ENCODE measurements around the gene CDH22. TPM values are rescaled to one million over a fixed set of nuclear protein-coding genes. Genes with fewer than 3 reads are reported as not detected.

The CDH22 gene
- total and polyA plus RNA-seq, 2 donors = 0.04 to 0.21 TPM

DNA sequence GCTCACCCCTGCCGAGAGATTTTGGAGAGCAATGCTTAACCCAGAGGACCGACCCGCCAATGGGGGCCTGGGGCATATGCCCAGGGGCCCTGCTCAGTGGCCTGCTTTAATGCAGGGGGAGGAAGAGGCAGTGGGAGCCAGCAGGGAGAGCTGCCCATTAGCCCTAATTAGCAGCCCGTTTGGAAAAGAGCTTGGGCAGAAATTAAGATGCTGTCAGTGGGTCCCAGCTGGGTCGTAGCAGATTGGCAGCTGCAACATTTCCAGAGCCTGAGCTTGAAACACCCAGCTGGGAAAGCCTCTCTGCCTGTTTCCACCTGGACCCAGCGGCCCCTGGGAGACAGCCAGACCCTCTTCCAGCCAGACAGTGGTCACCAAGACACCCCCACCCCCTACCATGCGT lies 150.7 kb downstream of the CDH22 start:
- Histone ChIP-seq H3K4me3 (ENCODE audit: low read depth, low read length) (no peak overlapping the region), H3K4me1 (ENCODE audit: insufficient read depth) (no peaks in the 10 kb centered on the region), H3K36me3 (ENCODE audit: insufficient read depth) (no peaks in the 10 kb centered on the region), H3K27ac (ENCODE audit: low read depth) (no peak overlapping the region)
- DNase-seq (ENCODE audit: extremely low spot score) = no peak
- 41% methylated on average over 7 of the region's 7 CpGs for WGBS

- Histone ChIP-seq H3K27ac (ENCODE audit: low read depth) (no peak overlapping the region), H3K36me3 (ENCODE audit: insufficient read depth) (no peaks in the 10 kb centered on the region), H3K4me1 (ENCODE audit: insufficient read depth) (no peaks in the 10 kb centered on the region), H3K4me3 (ENCODE audit: low read depth, low read length) (no peak overlapping the region)
- WGBS = 66% methylated on average over 6 of the region's 6 CpGs
- no peak for DNase-seq (ENCODE audit: extremely low spot score)
Observed at GRCh38 chr20:46157076-46157592, 151.2 kb downstream of the CDH22 start.

GRCh38 chr20:46156065-46156464 lies 152.2 kb downstream of the CDH22 start:
- 46% methylated on average over 8 of the region's 8 CpGs for WGBS
- no peak for DNase-seq (ENCODE audit: extremely low spot score)
- no peaks in the 10 kb centered on the region for H3K36me3 ChIP-seq (ENCODE audit: insufficient read depth)

GRCh38 chr20:46154796-46155195 lies 153.5 kb downstream of the CDH22 start:
- Histone ChIP-seq H3K36me3 (ENCODE audit: insufficient read depth) (no peaks in the 10 kb centered on the region), H3K4me1 (ENCODE audit: insufficient read depth) (no peaks in the 10 kb centered on the region), H3K27ac (ENCODE audit: low read depth) (no peak overlapping the region), H3K4me3 (ENCODE audit: low read depth, low read length) (no peak overlapping the region)
- DNase-seq (ENCODE audit: extremely low spot score) = no peak
- 81% methylated on average over 2 of the region's 2 CpGs for WGBS

More at GRCh38 chr20:46156065-46156464, 152.2 kb downstream of the CDH22 start:
- no peak overlapping the region for H3K27ac ChIP-seq (ENCODE audit: low read depth)
- H3K4me1 ChIP-seq (ENCODE audit: insufficient read depth) = no peaks in the 10 kb centered on the region
- no peak overlapping the region for H3K4me3 ChIP-seq (ENCODE audit: low read depth, low read length)

- DNase-seq (ENCODE audit: extremely low spot score) = no peak
- 75% methylated on average over 5 of the region's 5 CpGs for WGBS
- H3K27ac ChIP-seq (ENCODE audit: low read depth) = no peak overlapping the region
- H3K36me3 ChIP-seq (ENCODE audit: insufficient read depth) = no peaks in the 10 kb centered on the region
- H3K4me1 ChIP-seq (ENCODE audit: insufficient read depth) = no peaks in the 10 kb centered on the region
- no peak overlapping the region for H3K4me3 ChIP-seq (ENCODE audit: low read depth, low read length)
Observed at GRCh38 chr20:46154305-46154704, 154.0 kb downstream of the CDH22 start.

DNA sequence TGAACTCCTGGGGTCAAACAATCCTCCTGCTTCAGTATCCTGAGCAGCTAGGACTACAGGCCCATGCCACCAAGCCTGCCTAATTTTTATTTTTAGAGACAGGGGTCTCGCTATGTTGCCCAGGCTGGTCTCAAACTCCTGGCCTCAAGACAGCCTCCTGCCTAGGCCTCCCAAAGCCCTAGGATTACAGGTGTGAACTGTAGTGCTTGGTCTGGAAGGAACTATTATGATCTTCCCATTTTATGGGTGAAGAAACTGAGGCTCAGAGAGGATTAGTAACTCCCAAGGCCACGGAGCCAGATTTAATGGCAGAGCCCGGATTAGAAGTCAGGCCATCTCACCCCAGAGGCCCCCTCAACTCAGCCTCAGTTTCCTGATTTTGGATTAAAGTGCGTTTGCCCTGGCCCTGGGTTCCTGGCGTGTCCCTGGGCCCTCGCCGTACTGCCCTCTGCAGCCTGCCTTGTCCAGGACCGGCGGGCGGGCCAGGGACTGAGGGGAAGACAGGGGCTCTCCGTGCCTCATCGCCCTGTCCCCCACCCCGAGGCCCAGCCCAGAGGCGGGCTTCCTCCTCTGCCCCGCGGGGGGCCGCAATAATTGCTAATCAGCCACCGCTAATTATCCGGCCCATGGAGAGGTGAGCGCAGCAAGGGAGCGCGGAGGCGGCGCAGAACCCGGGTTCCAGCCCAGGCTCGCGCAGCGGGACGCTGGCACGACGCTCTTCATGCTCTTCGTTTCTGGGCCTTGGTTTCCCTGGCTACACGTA lies 155.3 kb downstream of the CDH22 start:
- no peaks in the 10 kb centered on the region for H3K4me1 ChIP-seq (ENCODE audit: insufficient read depth)
- DNase-seq (ENCODE audit: extremely low spot score) = no peak
- H3K4me3 ChIP-seq (ENCODE audit: low read depth, low read length) = no peak overlapping the region
- WGBS = 58% methylated on average over 33 of the region's 33 CpGs
- H3K36me3 ChIP-seq (ENCODE audit: insufficient read depth) = no peaks in the 10 kb centered on the region
- no peak overlapping the region for H3K27ac ChIP-seq (ENCODE audit: low read depth)

- Histone ChIP-seq H3K4me1 (ENCODE audit: insufficient read depth) (no peaks in the 10 kb centered on the region), H3K36me3 (ENCODE audit: insufficient read depth) (no peaks in the 10 kb centered on the region), H3K4me3 (ENCODE audit: low read depth, low read length) (no peak overlapping the region), H3K27ac (ENCODE audit: low read depth) (no peak overlapping the region)
- 73% methylated on average over 7 of the region's 7 CpGs for WGBS
- DNase-seq (ENCODE audit: extremely low spot score) = no peak
Observed at GRCh38 chr20:46151936-46152335, 156.4 kb downstream of the CDH22 start.

DNA sequence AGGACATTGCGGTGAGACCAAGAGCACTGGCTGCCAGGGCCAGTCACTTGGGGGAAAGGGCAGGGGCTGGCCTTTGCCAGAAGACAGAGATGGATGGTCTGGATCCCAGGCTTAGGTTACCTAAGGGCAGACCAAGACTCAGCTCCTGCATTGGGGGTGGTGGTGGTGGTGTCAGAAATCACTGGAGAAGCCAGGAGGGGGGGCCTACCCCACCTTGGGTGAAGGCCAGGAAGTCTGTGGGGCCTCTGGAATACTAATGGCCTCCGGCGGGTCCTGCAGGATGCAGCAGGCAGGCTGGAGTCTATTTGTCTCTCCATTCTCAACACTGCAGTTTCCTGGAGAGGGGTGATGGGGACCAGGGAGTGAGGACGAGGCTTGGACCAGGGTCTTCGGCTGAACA lies 157.4 kb downstream of the CDH22 start:
- Histone ChIP-seq H3K4me1 (ENCODE audit: insufficient read depth) (no peaks in the 10 kb centered on the region), H3K36me3 (ENCODE audit: insufficient read depth) (no peaks in the 10 kb centered on the region), H3K4me3 (ENCODE audit: low read depth, low read length) (no peak overlapping the region), H3K27ac (ENCODE audit: low read depth) (no peak overlapping the region)
- DNase-seq (ENCODE audit: extremely low spot score) = no peak
- WGBS = 35% methylated on average over 5 of the region's 5 CpGs

DNA sequence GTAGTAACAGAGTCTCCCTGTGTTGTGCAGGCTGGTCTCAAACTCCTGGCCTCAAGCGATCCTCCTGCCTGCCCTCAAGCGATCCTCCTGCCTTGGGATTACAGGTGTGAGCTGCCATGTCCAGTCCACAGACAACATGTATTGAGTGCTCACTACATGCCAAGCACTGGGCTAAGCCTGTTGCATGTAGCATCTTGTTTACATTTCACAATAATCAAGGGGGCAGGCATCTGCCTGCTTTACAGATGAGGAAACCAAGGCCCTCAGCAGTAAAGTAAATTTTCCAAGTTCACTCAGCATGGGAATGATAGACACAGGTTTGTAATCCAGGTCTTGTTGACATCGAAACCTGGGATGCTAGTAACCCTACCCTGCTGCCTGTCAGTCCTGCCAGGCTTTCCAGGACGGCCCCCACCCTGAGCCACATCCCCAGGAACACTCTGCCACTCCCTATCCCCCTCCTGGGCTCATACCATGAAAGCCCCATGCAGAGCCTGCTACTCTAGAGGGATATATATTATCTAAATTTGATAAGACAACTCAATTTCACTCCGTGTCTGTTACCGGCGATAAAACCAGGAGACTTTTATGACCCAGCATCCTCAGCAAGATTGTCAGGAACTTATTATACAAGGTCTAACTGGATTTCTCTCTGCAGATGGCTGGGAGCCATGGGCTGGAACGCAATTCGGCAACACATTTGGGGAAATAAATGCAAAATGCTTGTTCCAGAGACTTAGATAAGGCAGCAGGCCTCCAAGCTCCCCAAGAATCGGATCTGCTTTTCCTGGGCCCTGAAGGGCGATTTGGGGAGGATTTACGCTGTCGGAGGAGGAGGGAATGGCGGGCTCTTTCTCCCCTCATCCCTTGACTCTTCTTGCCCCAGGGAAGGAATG lies 159.7 kb downstream of the CDH22 start:
- no peak overlapping the region for H3K4me3 ChIP-seq (ENCODE audit: low read depth, low read length)
- H3K36me3 ChIP-seq (ENCODE audit: insufficient read depth) = no peaks in the 10 kb centered on the region
- H3K27ac ChIP-seq (ENCODE audit: low read depth) = no peak overlapping the region
- WGBS = 45% methylated on average over 14 of the region's 14 CpGs
- H3K4me1 ChIP-seq (ENCODE audit: insufficient read depth) = no peaks in the 10 kb centered on the region
- no peak for DNase-seq (ENCODE audit: extremely low spot score)

- H3K27ac ChIP-seq (ENCODE audit: low read depth) = no peak overlapping the region
- H3K36me3 ChIP-seq (ENCODE audit: insufficient read depth) = no peaks in the 10 kb centered on the region
- H3K4me1 ChIP-seq (ENCODE audit: insufficient read depth) = no peaks in the 10 kb centered on the region
- DNase-seq (ENCODE audit: extremely low spot score) = no peak
- WGBS = 30% methylated on average over 3 of the region's 3 CpGs
- H3K4me3 ChIP-seq (ENCODE audit: low read depth, low read length) = no peak overlapping the region
Observed at GRCh38 chr20:46145713-46146112, 162.6 kb downstream of the CDH22 start.

DNA sequence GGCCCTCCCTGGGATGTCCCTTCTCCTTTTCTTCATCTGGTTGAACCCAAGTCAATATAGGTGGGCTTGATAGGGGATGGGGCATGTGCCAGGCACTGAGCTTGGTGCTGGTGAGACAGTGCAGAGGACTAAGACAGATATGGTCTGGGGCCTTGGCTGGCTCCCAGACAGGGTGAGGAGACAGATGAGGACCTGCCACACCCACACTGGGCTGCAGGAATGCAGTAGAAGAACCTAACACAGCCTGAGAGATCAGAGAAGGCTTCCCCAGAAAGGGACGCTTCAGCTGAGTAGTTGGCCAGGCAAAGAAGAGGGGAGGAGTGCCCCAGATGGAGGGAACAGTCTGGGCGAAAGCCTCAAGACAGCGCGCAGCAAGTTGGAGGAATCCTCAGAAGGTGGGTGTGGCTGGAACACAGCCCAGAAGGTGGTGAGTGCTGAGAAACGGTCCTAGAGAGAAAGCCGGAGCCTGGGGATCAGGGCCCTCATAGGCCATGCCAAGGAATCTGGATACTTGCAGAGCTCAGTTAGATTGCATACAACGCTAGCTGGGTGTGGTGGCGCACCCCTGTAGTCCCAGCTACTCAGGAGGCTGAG lies 163.8 kb downstream of the CDH22 start:
- WGBS = 41% methylated on average over 8 of the region's 8 CpGs
- no peaks in the 10 kb centered on the region for H3K4me1 ChIP-seq (ENCODE audit: insufficient read depth)
- H3K36me3 ChIP-seq (ENCODE audit: insufficient read depth) = no peaks in the 10 kb centered on the region
- no peak for DNase-seq (ENCODE audit: extremely low spot score)
- H3K27ac ChIP-seq (ENCODE audit: low read depth) = no peak overlapping the region
- H3K4me3 ChIP-seq (ENCODE audit: low read depth, low read length) = no peak overlapping the region

DNA sequence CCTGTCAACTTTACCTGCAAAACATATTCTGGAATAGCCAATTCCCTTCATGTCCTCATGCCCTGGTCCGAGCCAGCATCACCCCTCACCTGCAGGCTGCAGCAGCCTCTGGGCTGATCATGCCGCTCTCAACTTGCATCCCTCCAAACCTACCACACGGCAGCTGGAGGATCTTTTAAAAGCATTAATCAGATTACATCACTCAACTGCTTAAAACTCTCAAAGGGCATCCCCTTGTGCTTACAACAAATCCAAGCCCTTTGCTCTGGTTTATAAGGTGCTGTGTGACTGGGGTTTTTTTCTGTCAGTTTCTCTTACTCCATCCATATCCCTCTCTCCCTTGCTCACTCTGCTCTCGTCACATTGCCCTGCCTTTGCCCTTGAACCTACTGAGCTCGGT lies 166.2 kb downstream of the CDH22 start:
- Histone ChIP-seq H3K4me1 (ENCODE audit: insufficient read depth) (no peaks in the 10 kb centered on the region), H3K27ac (ENCODE audit: low read depth) (no peak overlapping the region), H3K4me3 (ENCODE audit: low read depth, low read length) (no peak overlapping the region), H3K36me3 (ENCODE audit: insufficient read depth) (no peaks in the 10 kb centered on the region)
- 15% methylated on average over 5 of the region's 5 CpGs for WGBS
- DNase-seq (ENCODE audit: extremely low spot score) = no peak

- no peaks in the 10 kb centered on the region for H3K4me1 ChIP-seq (ENCODE audit: insufficient read depth)
- no peak overlapping the region for H3K4me3 ChIP-seq (ENCODE audit: low read depth, low read length)
- 44% methylated on average over 5 of the region's 5 CpGs for WGBS
- DNase-seq (ENCODE audit: extremely low spot score) = peak; percentile 29
- H3K27ac ChIP-seq (ENCODE audit: low read depth) = no peak overlapping the region
- H3K36me3 ChIP-seq (ENCODE audit: insufficient read depth) = no peaks in the 10 kb centered on the region
Observed at GRCh38 chr20:46139908-46140482, 168.3 kb downstream of the CDH22 start.
